Liver (tissue), 9 donors: ENCODE results near the gene PCDHGA12. TPM values are rescaled to one million over a fixed set of nuclear protein-coding genes. Genes with fewer than 3 reads are reported as not detected.

Experiments
- DNase-seq: peaks from one replicate; pipeline ENCODE4 v3.0.0-alpha.2; 2017; ENCODE audit warnings: low spot score
- H3K27ac ChIP-seq, 2 donors: one replicate each; pipeline ENCODE4 v1.7.0; 2013; ENCODE audit warnings: inconsistent platforms in 2 of 2, low read length in 2 of 2, control low read depth in 1 of 2, low read depth in 1 of 2, mild to moderate bottlenecking in 1 of 2
- H3K27me3 ChIP-seq, 4 donors: one replicate each; pipeline versions ENCODE4 v1.6.1 to v1.7.0; 2013; ENCODE audit warnings: low read length in 3 of 4, inconsistent platforms in 1 of 4, mild to moderate bottlenecking in 1 of 4, moderate library complexity in 1 of 4; ENCODE audit not compliant: control insufficient read depth in 4 of 4, insufficient read depth in 4 of 4
- H3K36me3 ChIP-seq, 4 donors: one replicate each; pipeline versions ENCODE4 v1.6.1 to v1.7.0; 2013; ENCODE audit warnings: low read length in 3 of 4, mild to moderate bottlenecking in 3 of 4, low read depth in 1 of 4, moderate library complexity in 1 of 4; ENCODE audit not compliant: control insufficient read depth in 4 of 4, insufficient read depth in 3 of 4
- H3K4me1 ChIP-seq, 4 donors: one replicate each; pipeline versions ENCODE4 v1.6.1 to v1.7.0; 2013; ENCODE audit warnings: low read length in 3 of 4, mild to moderate bottlenecking in 3 of 4, moderate library complexity in 1 of 4; ENCODE audit not compliant: control insufficient read depth in 4 of 4, insufficient read depth in 4 of 4
- H3K4me3 ChIP-seq, 3 donors: one replicate each; pipeline versions ENCODE4 v1.6.1 to v1.7.0; 2013; ENCODE audit warnings: low read length in 3 of 3, control low read depth in 1 of 3, low read depth in 1 of 3, mild to moderate bottlenecking in 1 of 3
- H3K9ac ChIP-seq, 2 donors: one replicate each; pipeline ENCODE4 v1.7.0; 2013; ENCODE audit warnings: low read length in 2 of 2, mild to moderate bottlenecking in 2 of 2, moderate library complexity in 2 of 2, control low read depth in 1 of 2, low read depth in 1 of 2
- H3K9me3 ChIP-seq, 4 donors: one replicate each; pipeline versions ENCODE4 v1.6.1 to v1.7.0; 2013; ENCODE audit warnings: low read length in 3 of 4; ENCODE audit not compliant: control insufficient read depth in 4 of 4
- ATF3 ChIP-seq: IDR thresholded peaks from 2 replicates; pipeline ENCODE4 v1.6.1; 2016; ENCODE audit warnings: antibody characterized with exemption
- CTCF ChIP-seq: fragments of 150-350 bp; IDR thresholded peaks from 2 replicates; pipeline ENCODE4 v1.5.1; 2017; ENCODE audit warnings: improper control_type of control experiment, low read depth, low read length; ENCODE audit not compliant: missing input control
- EGR1 ChIP-seq, 2 donors: IDR thresholded peaks; 2 replicates each; pipeline ENCODE4 v1.6.1; 2016 to 2018; ENCODE audit warnings: antibody characterized with exemption in 2 of 2, low read depth in 2 of 2
- FOXA1 ChIP-seq: IDR thresholded peaks from 2 replicates; pipeline ENCODE4 v1.6.1; 2016; ENCODE audit warnings: antibody characterized with exemption
- FOXA2 ChIP-seq: IDR thresholded peaks from 2 replicates; pipeline ENCODE4 v1.6.1; 2016; ENCODE audit warnings: antibody characterized with exemption
- GABPA ChIP-seq, 2 donors: IDR thresholded peaks in 1 of 2; conservative IDR thresholded peaks in 1 of 2; 2 replicates each; pipeline ENCODE4 v1.6.1; 2016; ENCODE audit warnings: antibody characterized with exemption in 2 of 2, mild to moderate bottlenecking in 1 of 2, moderate library complexity in 1 of 2
- HNF4A ChIP-seq, 2 donors: conservative IDR thresholded peaks; 2 replicates each; pipeline ENCODE4 v1.6.1; 2016; ENCODE audit warnings: antibody characterized with exemption in 2 of 2, mild to moderate bottlenecking in 2 of 2
- HNF4G ChIP-seq: IDR thresholded peaks from 2 replicates; pipeline ENCODE4 v1.6.1; 2016; ENCODE audit warnings: antibody characterized with exemption
- JUND ChIP-seq, 2 donors: IDR thresholded peaks; 2 replicates each; pipeline ENCODE4 v1.6.1; 2016; ENCODE audit warnings: antibody characterized with exemption in 2 of 2
- MAX ChIP-seq: IDR thresholded peaks from 2 replicates; pipeline ENCODE4 v1.6.1; 2016; ENCODE audit warnings: antibody characterized with exemption
- NR2F2 ChIP-seq: IDR thresholded peaks from 2 replicates; pipeline ENCODE4 v1.6.1; 2016; ENCODE audit warnings: antibody characterized with exemption
- RAD21 ChIP-seq, 2 donors: IDR thresholded peaks; 2 replicates each; pipeline ENCODE4 v1.6.1; 2016; ENCODE audit warnings: antibody characterized with exemption in 2 of 2, mild to moderate bottlenecking in 2 of 2
- REST ChIP-seq: IDR thresholded peaks from 2 replicates; pipeline ENCODE4 v1.6.1; 2016; ENCODE audit warnings: antibody characterized with exemption, mild to moderate bottlenecking
- RXRA ChIP-seq, 2 donors: IDR thresholded peaks; 2 replicates each; pipeline ENCODE4 v1.6.1; 2017 to 2018; ENCODE audit warnings: antibody characterized with exemption in 2 of 2, mild to moderate bottlenecking in 1 of 2
- SP1 ChIP-seq: IDR thresholded peaks from 2 replicates; pipeline ENCODE4 v1.6.1; 2018; ENCODE audit warnings: antibody characterized with exemption, mild to moderate bottlenecking
- TAF1 ChIP-seq: conservative IDR thresholded peaks from 2 replicates; pipeline ENCODE4 v1.6.1; 2016; ENCODE audit warnings: antibody characterized with exemption, mild to moderate bottlenecking
- YY1 ChIP-seq: IDR thresholded peaks from 2 replicates; pipeline ENCODE4 v1.6.1; 2016; ENCODE audit warnings: antibody characterized with exemption, mild to moderate bottlenecking
- ZBTB33 ChIP-seq: IDR thresholded peaks from 2 replicates; pipeline ENCODE4 v1.6.1; 2016; ENCODE audit warnings: antibody characterized with exemption
- WGBS: extraction: QIAGEN DNeasy Blood & Tissue Kit; methylation state at CpG from one replicate; pipeline ENCODE4 v1.1.7; 2013; 5-methylcytosine and 5-hydroxymethylcytosine counted together
- polyA plus RNA-seq, 2 donors: library from polyadenylated mRNA; stranded (reverse) in 1 of 2; unstranded in 1 of 2; fragments of 200-250 nt in 1 of 2; fragments of >200 nt in 1 of 2; fragmentation: Nextera tagmentation in 1 of 2; extraction: Ambion mirVana in 1 of 2; gene quantifications; one replicate each; pipeline versions ENCODE4 v1.2.1 to v1.2.3, GENCODE V29; 2013 to 2015
- total RNA-seq, 2 donors: library from RNA; depleted of rRNA; stranded (reverse); fragments of >200 nt; gene quantifications; one replicate each; pipeline ENCODE4 v1.2.3, GENCODE V29; 2014
- donor health status: healthy.
- donor health status: healthy.
- donor health status: healthy.
- donor health status: healthy.
- donor health status: healthy.

PCDHGA12 gene
- total and polyA plus RNA-seq, 4 donors = 0.37 to 1.9 (median 0.56) TPM

- no peak for TF ChIP-seq GABPA (IDR thresholded peaks at IDR 0.05 in 1 of 2, conservative IDR thresholded peaks at IDR 0.05 in 1 of 2)
- no peak for TF ChIP-seq FOXA2
- no peak for TF ChIP-seq MAX
Observed at GRCh38 chr5:141420855-141421488, 9.3 kb upstream of the PCDHGA12 start, which contains the start of gene PCDHGA11 (continued).

GRCh38 chr5:141421489-141421855 is 8.8 kb upstream of the PCDHGA12 start:
- TF ChIP-seq HNF4G (no peak), SP1 (no peak), RAD21 (IDR thresholded peaks at IDR 0.05) (no peak)
- Histone ChIP-seq H3K27me3 (peaks cover 0 to 5% (median 0%) of the 10 kb centered on the region in 4 donors), H3K4me1 (no peaks in the 10 kb centered on the region), H3K36me3 (peaks cover 0 to 4% (median 0%) of the 10 kb centered on the region in 4 donors), H3K27ac (no peak overlapping the region), H3K4me3 (peak overlapping the region; percentile 25 to 65 (median 52)), H3K9me3 (peaks cover 56 to 81% (median 61%) of the 10 kb centered on the region in 4 donors), H3K9ac (no peak overlapping the region)
- no peak for DNase-seq
- 14% methylated on average over 13 of the region's 13 CpGs for WGBS

GRCh38 chr5:141422742-141423291 is 7.5 kb upstream of the PCDHGA12 start:
- TF ChIP-seq ATF3 = no peak
- no peak for TF ChIP-seq SP1
- no peak for TF ChIP-seq CTCF
- no peak for TF ChIP-seq TAF1
- TF ChIP-seq REST = no peak
- no peak for TF ChIP-seq FOXA2
- no peak for TF ChIP-seq EGR1 (IDR thresholded peaks at IDR 0.05; ENCODE audit: low read depth in 2 of 2)
- no peak for TF ChIP-seq GABPA (IDR thresholded peaks at IDR 0.05 in 1 of 2, conservative IDR thresholded peaks at IDR 0.05 in 1 of 2)
- no peak for TF ChIP-seq RAD21 (IDR thresholded peaks at IDR 0.05)
- no peak for TF ChIP-seq MAX
- TF ChIP-seq NR2F2 = no peak
- TF ChIP-seq HNF4A (conservative IDR thresholded peaks at IDR 0.05) = no peak
- TF ChIP-seq FOXA1 = no peak
- TF ChIP-seq HNF4G = no peak
- TF ChIP-seq RXRA (IDR thresholded peaks at IDR 0.05) = no peak
- TF ChIP-seq YY1 = no peak
- no peak for TF ChIP-seq ZBTB33
- TF ChIP-seq JUND (IDR thresholded peaks at IDR 0.05) = no peak
- H3K9me3 ChIP-seq = peaks cover 64 to 88% (median 72%) of the 10 kb centered on the region in 4 donors
- H3K36me3 ChIP-seq = peaks cover 0 to 4% (median 0%) of the 10 kb centered on the region in 4 donors
- DNase-seq = no peak
- WGBS = 23% methylated on average over 42 of the region's 42 CpGs
- H3K4me1 ChIP-seq = no peaks in the 10 kb centered on the region
- no peak overlapping the region for H3K27ac ChIP-seq
- H3K9ac ChIP-seq = no peak overlapping the region
- H3K4me3 ChIP-seq = peak overlapping the region in 2 of 3 donors; percentile 37 to 47
- H3K27me3 ChIP-seq = peaks cover 0 to 5% (median 0%) of the 10 kb centered on the region in 4 donors
